GM12875 (cell line): ENCODE measurements around the gene SPTLC2.

ENCODE experiments used
- H3K4me3 ChIP-seq: one replicate; pipeline ENCODE4 v1.5.1; 2011; ENCODE audit warnings: low read depth, low read length, control low read depth
- TF ChIP-seq, protein P1 (sequence below): IDR thresholded peaks from 2 replicates; pipeline ENCODE4 v1.5.1; 2011; ENCODE audit warnings: low read depth, mild to moderate bottlenecking, control low read depth, inconsistent platforms, low read length, moderate library complexity, borderline replicate concordance; ENCODE audit not compliant: insufficient read depth

SPTLC2 gene

DNA sequence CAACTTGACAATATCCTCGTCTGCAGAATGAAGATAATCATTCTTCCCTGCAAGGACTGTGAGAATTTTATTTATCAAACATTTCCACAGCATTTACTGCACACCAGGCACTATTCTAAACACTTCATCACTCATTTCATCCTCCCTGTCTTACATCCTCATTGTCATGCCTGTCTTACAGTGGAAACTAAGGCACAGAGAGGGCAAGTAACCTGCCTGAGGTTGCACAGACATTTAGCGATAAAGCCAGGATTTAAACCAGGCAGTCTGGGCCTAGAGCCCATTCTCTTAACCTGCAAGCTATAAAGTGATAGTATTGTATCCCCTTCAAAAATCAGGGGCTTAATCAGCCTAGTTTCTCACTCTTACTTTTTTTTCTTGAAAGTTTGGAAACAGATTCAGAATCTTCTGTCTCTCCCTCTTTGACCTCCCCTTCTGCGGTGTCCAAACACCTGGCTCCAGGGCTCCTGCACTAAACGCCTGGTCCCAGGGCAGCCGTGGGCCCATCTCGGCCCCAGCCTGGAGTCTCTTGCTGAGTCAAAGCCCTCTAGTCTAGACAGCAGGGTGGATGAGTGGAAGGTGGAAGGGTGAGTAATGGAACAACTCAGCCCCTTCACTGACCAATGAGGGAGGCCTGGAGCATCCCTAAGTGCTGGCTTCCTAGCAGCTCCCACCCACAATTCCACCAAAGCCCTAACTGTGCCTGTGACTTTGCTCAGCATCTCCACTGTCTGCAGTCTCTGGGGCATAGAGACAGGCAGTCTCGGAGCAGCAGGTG is 130.3 kb downstream of the SPTLC2 start:
- H3K4me3 ChIP-seq: no peak overlapping the region
- TF ChIP-seq, protein P1, sequence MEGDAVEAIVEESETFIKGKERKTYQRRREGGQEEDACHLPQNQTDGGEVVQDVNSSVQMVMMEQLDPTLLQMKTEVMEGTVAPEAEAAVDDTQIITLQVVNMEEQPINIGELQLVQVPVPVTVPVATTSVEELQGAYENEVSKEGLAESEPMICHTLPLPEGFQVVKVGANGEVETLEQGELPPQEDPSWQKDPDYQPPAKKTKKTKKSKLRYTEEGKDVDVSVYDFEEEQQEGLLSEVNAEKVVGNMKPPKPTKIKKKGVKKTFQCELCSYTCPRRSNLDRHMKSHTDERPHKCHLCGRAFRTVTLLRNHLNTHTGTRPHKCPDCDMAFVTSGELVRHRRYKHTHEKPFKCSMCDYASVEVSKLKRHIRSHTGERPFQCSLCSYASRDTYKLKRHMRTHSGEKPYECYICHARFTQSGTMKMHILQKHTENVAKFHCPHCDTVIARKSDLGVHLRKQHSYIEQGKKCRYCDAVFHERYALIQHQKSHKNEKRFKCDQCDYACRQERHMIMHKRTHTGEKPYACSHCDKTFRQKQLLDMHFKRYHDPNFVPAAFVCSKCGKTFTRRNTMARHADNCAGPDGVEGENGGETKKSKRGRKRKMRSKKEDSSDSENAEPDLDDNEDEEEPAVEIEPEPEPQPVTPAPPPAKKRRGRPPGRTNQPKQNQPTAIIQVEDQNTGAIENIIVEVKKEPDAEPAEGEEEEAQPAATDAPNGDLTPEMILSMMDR: no peak

DNA sequence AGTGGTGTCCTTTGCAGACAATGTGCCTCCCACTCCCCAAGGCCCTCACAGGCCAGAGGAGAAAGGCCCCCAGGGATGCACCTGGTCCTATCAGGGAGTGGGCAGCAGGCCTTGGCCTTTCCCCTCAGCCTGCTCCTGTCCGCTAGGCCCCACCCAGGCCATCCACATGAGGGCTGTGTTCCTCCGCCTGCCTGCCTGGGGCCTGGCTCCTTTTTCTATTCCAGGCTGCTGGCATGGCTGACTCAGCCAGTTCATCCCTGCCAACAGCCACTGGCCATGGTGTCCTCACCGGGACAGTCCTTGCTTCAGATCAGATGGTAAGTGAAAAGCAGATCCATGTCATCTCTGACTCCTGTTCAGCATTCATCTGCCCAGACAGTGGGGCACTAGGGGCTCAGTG is 131.2 kb downstream of the SPTLC2 start:
- H3K4me3 ChIP-seq: no peak overlapping the region
- TF ChIP-seq, protein P1: no peak

DNA sequence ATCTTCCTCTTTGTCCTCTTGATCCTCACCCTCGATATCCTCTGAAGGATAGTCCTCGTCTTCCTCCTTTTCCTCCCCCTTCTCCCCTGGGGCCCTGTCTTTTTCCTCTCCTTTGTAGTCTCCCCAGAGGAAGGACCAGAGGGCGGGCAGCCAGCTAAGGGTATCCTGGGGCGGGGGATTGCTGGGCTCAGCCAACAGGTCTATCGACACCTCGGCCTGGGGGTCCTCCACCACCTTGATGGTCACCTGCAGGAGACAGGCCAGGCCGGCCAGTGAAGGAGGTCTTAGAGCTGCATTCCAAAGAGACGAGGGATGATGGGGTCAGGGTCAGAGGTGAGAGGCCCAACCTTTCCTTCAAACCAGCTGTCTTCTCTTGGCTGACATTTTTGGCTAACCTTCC is 134.0 kb downstream of the SPTLC2 start:
- TF ChIP-seq, protein P1: no peak
- no peak overlapping the region for H3K4me3 ChIP-seq

DNA sequence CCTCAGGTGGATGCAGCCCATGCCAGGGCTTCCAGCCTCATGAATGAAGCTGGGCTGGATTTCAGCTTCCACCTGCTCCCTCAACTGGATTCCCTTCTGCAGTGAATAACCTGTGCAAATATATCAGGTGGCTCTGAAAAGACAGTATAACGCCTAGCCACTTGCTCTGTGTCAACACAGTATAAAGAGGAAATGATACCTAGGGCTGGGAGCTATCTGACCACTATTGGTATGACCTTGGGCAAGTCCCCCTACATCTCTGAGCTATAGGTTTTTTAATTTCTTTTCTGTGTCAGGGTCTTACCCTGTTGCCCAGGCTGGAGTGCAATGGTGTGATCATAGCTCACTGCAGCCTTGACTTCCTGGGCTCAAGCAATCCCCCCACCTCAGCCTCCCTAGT is 137.6 kb downstream of the SPTLC2 start:
- H3K4me3 ChIP-seq: no peak overlapping the region
- TF ChIP-seq, protein P1: no peak

DNA sequence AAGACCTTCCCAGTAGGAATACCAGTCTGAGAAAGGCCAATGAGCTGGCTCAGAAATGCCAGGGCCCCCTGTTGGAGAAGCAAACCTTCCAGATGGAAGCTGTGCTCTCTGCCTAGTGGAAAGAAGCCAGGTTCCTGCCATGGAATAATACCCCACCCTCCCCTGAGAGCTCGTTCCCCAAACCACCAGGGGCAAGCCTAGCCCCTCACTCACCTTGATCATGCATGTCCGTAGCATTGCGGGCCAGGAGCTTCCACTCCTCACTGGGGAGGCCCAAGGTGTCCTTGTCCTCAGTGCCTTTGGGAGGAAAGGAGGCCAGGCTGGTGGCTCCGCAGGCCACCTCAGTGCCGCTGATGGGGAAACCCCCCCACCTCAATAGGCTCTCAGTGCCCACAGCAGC is 138.4 kb downstream of the SPTLC2 start:
- TF ChIP-seq, protein P1: no peak
- H3K4me3 ChIP-seq: no peak overlapping the region

GRCh38 chr14:77475432-77476115 is 140.9 kb downstream of the SPTLC2 start:
- H3K4me3 ChIP-seq: no peak overlapping the region
- TF ChIP-seq, protein P1: no peak
